Stomach (tissue), 9 donors: Measurements from ENCODE around the gene PLCB3. TPM values are rescaled to one million over a fixed set of nuclear protein-coding genes. Genes with fewer than 3 reads are reported as not detected.
A peak's percentile ranks its signal among the peaks of the same experiment; 100 is the strongest.

Experiments used
- DNase-seq, 2 donors: peaks; one replicate each; pipeline versions ENCODE4 v3.0.0 to v3.0.0-alpha.2; 2013 to 2019
- H3K27ac ChIP-seq, 5 donors: fragments of 200-600 bp in 4 of 5; sonication (generic) in 4 of 5; one replicate each; pipeline ENCODE4 v1.5.1; 2013 to 2019; ENCODE audit warnings: mild to moderate bottlenecking in 1 of 5, moderate library complexity in 1 of 5
- H3K27me3 ChIP-seq, 3 donors: fragments of 200-600 bp; sonication (generic); one replicate each; pipeline ENCODE4 v1.5.1; 2017 to 2019; ENCODE audit warnings: mixed run types in 1 of 3
- H3K36me3 ChIP-seq, 4 donors: fragments of 200-600 bp; sonication (generic); 1 replicate in 3 of 4; 2 replicates in 1 of 4; pipeline ENCODE4 v1.5.1; 2016 to 2019
- H3K4me1 ChIP-seq, 4 donors: fragments of 200-600 bp; sonication (generic); one replicate each; pipeline ENCODE4 v1.5.1; 2016 to 2019
- H3K4me3 ChIP-seq, 4 donors: fragments of 200-600 bp; sonication (generic) in 3 of 4; one replicate each; pipeline ENCODE4 v1.5.1; 2016 to 2019; ENCODE audit warnings: mild to moderate bottlenecking in 1 of 4
- H3K9me3 ChIP-seq, 4 donors: fragments of 200-600 bp; sonication (generic); one replicate each; pipeline ENCODE4 v1.5.1; 2016 to 2019
- CTCF ChIP-seq, 7 experiments: fragments of 450-650 bp in 4 of 7; fragments of 200-600 bp in 3 of 7; sonication (generic) in 3 of 7; IDR thresholded peaks; one replicate each; pipeline ENCODE4 v1.5.1; 2016 to 2019; ENCODE audit warnings: antibody characterized with exemption in 7 of 7, control low read depth in 2 of 7, mild to moderate bottlenecking in 1 of 7
- EP300 ChIP-seq: sonication (generic); formaldehyde crosslinking; IDR thresholded peaks from one replicate; pipeline ENCODE4 v1.6.1; 2017; ENCODE audit warnings: antibody characterized with exemption
- POLR2A ChIP-seq, 4 donors: fragments of 450-650 bp; IDR thresholded peaks; one replicate each; pipeline ENCODE4 v1.6.1; 2016; ENCODE audit warnings: antibody characterized with exemption in 4 of 4, control low read depth in 2 of 4, mild to moderate bottlenecking in 1 of 4, moderate library complexity in 1 of 4
- POLR2AphosphoS5 ChIP-seq, 3 donors: sonication (generic); formaldehyde crosslinking; IDR thresholded peaks; one replicate each; pipeline ENCODE4 v1.6.1; 2016; ENCODE audit warnings: antibody characterized with exemption in 3 of 3
- WGBS, 5 donors: extraction: QIAGEN DNeasy Blood & Tissue Kit in 3 of 5; methylation state at CpG; one replicate each; pipeline versions ENCODE4 v1.1.5 to v1.1.7; 2013 to 2018; 5-methylcytosine and 5-hydroxymethylcytosine counted together
- intact Hi-C: fragments of 100-400 bp; cut with DNase I; formaldehyde crosslinking; loops from one replicate; pipeline ENCODE4 v1.15.1; 2023; ENCODE audit warnings: low total_unique reads
- polyA plus RNA-seq, 3 donors: library from polyadenylated mRNA; stranded (reverse); fragments of 200-250 nt; gene quantifications; one replicate each; pipeline ENCODE4 v1.2.3, GENCODE V29; 2013
- total RNA-seq, 5 donors: library from RNA; depleted of rRNA; stranded (reverse); fragments of >200 nt; gene quantifications; one replicate each; pipeline versions ENCODE4 v1.1.0 to v1.2.3, GENCODE V29; 2014 to 2016
- donor health status: healthy with polysubstance abuse.
- donor health status: Bipolar disorder and iron deficiency.
- donor health status: healthy.

The PLCB3 gene
- total and polyA plus RNA-seq, 8 donors, result 12.2 to 154 (median 16.1) TPM

GRCh38 chr11:64247729-64248531 lies 3.4 kb upstream of the PLCB3 start:
- intact Hi-C loops, result no loop called here
- no peaks in the 10 kb centered on the region for H3K27me3 ChIP-seq
- peak overlapping the region; percentile 69 to 85 (median 74) for H3K4me3 ChIP-seq
- WGBS, 5 donors, result 29 to 39% (median 35%) methylated on average over 29 to 31 of the region's 31 CpGs
- peaks cover 37 to 71% (median 65%) of the 10 kb centered on the region in 4 donors for H3K4me1 ChIP-seq
- H3K27ac ChIP-seq, result peak overlapping the region; percentile 76 to 93 (median 86)
- DNase-seq, result no peak
- H3K36me3 ChIP-seq, result peaks cover 14 to 16% (median 15%) of the 10 kb centered on the region in 4 donors
- TF ChIP-seq EP300 (no peak), POLR2A (IDR thresholded peaks at IDR 0.05) (no peak), CTCF (IDR thresholded peaks at IDR 0.05) (no peak), POLR2AphosphoS5 (IDR thresholded peaks at IDR 0.05) (no peak)
- no peaks in the 10 kb centered on the region for H3K9me3 ChIP-seq

GRCh38 chr11:64248578-64248977 lies 2.8 kb upstream of the PLCB3 start:
- intact Hi-C loops, result no loop called here
- Histone ChIP-seq H3K4me3 (no peak overlapping the region), H3K27me3 (no peaks in the 10 kb centered on the region), H3K36me3 (peaks cover 7 to 10% (median 8%) of the 10 kb centered on the region in 4 donors), H3K4me1 (peaks cover 36 to 71% (median 66%) of the 10 kb centered on the region in 4 donors), H3K9me3 (no peaks in the 10 kb centered on the region), H3K27ac (no peak overlapping the region)
- 69 to 85% (median 80%) methylated on average over 6 to 7 of the region's 7 CpGs for WGBS, 5 donors
- no peak for DNase-seq
- TF ChIP-seq POLR2AphosphoS5 (IDR thresholded peaks at IDR 0.05) (no peak), POLR2A (IDR thresholded peaks at IDR 0.05) (no peak), CTCF (IDR thresholded peaks at IDR 0.05) (no peak)

- Histone ChIP-seq H3K27ac (no peak overlapping the region), H3K27me3 (no peaks in the 10 kb centered on the region), H3K36me3 (peaks cover 3 to 5% (median 4%) of the 10 kb centered on the region in 4 donors), H3K4me3 (no peak overlapping the region), H3K4me1 (peaks cover 36 to 70% (median 66%) of the 10 kb centered on the region in 4 donors), H3K9me3 (no peaks in the 10 kb centered on the region)
- 89 to 95% (median 95%) methylated on average over 3 to 4 of the region's 4 CpGs for WGBS, 5 donors
- DNase-seq, result no peak
- intact Hi-C loops, result no loop called here
- TF ChIP-seq POLR2A (IDR thresholded peaks at IDR 0.05), result no peak
- no peak for TF ChIP-seq CTCF (IDR thresholded peaks at IDR 0.05)
- no peak for TF ChIP-seq POLR2AphosphoS5 (IDR thresholded peaks at IDR 0.05)
- TF ChIP-seq EP300, result no peak
These were observed 2.3 kb upstream of the PLCB3 start for GRCh38 chr11:64249038-64249437.

GRCh38 chr11:64249563-64250414 lies 1.5 kb upstream of the PLCB3 start:
- H3K4me3 ChIP-seq, result no peak overlapping the region
- WGBS, 5 donors, result 80 to 87% (median 85%) methylated on average over 7 to 8 of the region's 8 CpGs
- H3K27ac ChIP-seq, result no peak overlapping the region
- H3K9me3 ChIP-seq, result no peaks in the 10 kb centered on the region
- H3K36me3 ChIP-seq, result peaks cover 5 to 7% (median 6%) of the 10 kb centered on the region in 4 donors
- intact Hi-C loops, result no loop called here
- no peak for DNase-seq
- no peak for TF ChIP-seq EP300
- no peaks in the 10 kb centered on the region for H3K27me3 ChIP-seq
- H3K4me1 ChIP-seq, result peaks cover 36 to 67% (median 61%) of the 10 kb centered on the region in 4 donors
